DND-41 (cell line): ENCODE measurements around the gene GNB2.
"Not testable (repeated sequence)": the region's sequence is repeated elsewhere in the genome, so short reads cannot be mapped to it uniquely, and the experiment has no call there.

Source experiments
- EZH2 ChIP-seq: IDR thresholded peaks from 3 replicates; pipeline ENCODE4 v1.6.1; 2012; ENCODE audit warnings: borderline replicate concordance, low read depth, mild to moderate bottlenecking, moderate library complexity, low read length, inconsistent platforms; ENCODE audit not compliant: severe bottlenecking
- TF ChIP-seq, protein P1 (sequence below): IDR thresholded peaks from 2 replicates; pipeline ENCODE4 v1.5.1; 2012; ENCODE audit warnings: borderline replicate concordance, low read length, moderate library complexity, mild to moderate bottlenecking; ENCODE audit not compliant: poor library complexity, severe bottlenecking; ENCODE audit errors: extremely low read depth

GRCh38 chr7:100724364-100724763 is 50.8 kb downstream of the GNB2 start:
- TF ChIP-seq, protein P1, sequence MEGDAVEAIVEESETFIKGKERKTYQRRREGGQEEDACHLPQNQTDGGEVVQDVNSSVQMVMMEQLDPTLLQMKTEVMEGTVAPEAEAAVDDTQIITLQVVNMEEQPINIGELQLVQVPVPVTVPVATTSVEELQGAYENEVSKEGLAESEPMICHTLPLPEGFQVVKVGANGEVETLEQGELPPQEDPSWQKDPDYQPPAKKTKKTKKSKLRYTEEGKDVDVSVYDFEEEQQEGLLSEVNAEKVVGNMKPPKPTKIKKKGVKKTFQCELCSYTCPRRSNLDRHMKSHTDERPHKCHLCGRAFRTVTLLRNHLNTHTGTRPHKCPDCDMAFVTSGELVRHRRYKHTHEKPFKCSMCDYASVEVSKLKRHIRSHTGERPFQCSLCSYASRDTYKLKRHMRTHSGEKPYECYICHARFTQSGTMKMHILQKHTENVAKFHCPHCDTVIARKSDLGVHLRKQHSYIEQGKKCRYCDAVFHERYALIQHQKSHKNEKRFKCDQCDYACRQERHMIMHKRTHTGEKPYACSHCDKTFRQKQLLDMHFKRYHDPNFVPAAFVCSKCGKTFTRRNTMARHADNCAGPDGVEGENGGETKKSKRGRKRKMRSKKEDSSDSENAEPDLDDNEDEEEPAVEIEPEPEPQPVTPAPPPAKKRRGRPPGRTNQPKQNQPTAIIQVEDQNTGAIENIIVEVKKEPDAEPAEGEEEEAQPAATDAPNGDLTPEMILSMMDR, result not testable (repeated sequence)
- not testable (repeated sequence) for TF ChIP-seq EZH2
